GM21717 (cell line): ENCODE results near the gene EDA.

Experiments used
- ATAC-seq: cut with Tn5 transposase; IDR thresholded peaks from one replicate; pipeline ENCODE4 v1.9.1; 2021; ENCODE audit warnings: mild to moderate bottlenecking, moderate library complexity; ENCODE audit not compliant: unreplicated experiment

The EDA gene

GRCh38 chrX:69615779-69616456, at the start of gene EDA:
Gene EDA, plus strand, starts transcription at chrX:69616113.
- peak; percentile 60 for ATAC-seq

GRCh38 chrX:69568828-69569227, 47.1 kb upstream of the EDA start:
- no peak for ATAC-seq

- ATAC-seq = no peak
These were observed 18.5 kb upstream of the EDA start for GRCh38 chrX:69597399-69597798.

- no peak for ATAC-seq
These were observed 15.7 kb upstream of the EDA start for GRCh38 chrX:69600182-69600581.

GRCh38 chrX:69603566-69604194, 12.2 kb upstream of the EDA start:
- no peak for ATAC-seq

GRCh38 chrX:69605521-69605920, 10.4 kb upstream of the EDA start:
- no peak for ATAC-seq

- no peak for ATAC-seq
These were observed 8.3 kb upstream of the EDA start for GRCh38 chrX:69607616-69608015.

GRCh38 chrX:69613946-69614345, 2.0 kb upstream of the EDA start:
- no peak for ATAC-seq

- ATAC-seq = no peak
These were observed 1.0 kb upstream of the EDA start for GRCh38 chrX:69614886-69615285.

- no peak for ATAC-seq
These were observed 571 bp upstream of the EDA start for GRCh38 chrX:69615342-69615741.

GRCh38 chrX:69616457-69617203, 717 bp downstream of the EDA start:
- ATAC-seq = no peak

GRCh38 chrX:69618803-69619202, 2.9 kb downstream of the EDA start:
- no peak for ATAC-seq

- no peak for ATAC-seq
These were observed 10.2 kb downstream of the EDA start for GRCh38 chrX:69626129-69626528.

GRCh38 chrX:69627744-69628143, 11.8 kb downstream of the EDA start:
- no peak for ATAC-seq

GRCh38 chrX:69630147-69630546, 14.2 kb downstream of the EDA start:
- no peak for ATAC-seq

- no peak for ATAC-seq
These were observed 48.8 kb downstream of the EDA start for GRCh38 chrX:69664693-69665092.

GRCh38 chrX:69670001-69670555, 54.2 kb downstream of the EDA start:
- ATAC-seq = no peak

- no peak for ATAC-seq
These were observed 59.0 kb downstream of the EDA start for GRCh38 chrX:69674891-69675290.

- no peak for ATAC-seq
These were observed 89.9 kb downstream of the EDA start for GRCh38 chrX:69705818-69706217.

GRCh38 chrX:69718102-69718501, 102.2 kb downstream of the EDA start:
- no peak for ATAC-seq

- ATAC-seq = no peak
These were observed 108.4 kb downstream of the EDA start for GRCh38 chrX:69724307-69724706.

- ATAC-seq = no peak
These were observed 124.4 kb downstream of the EDA start for GRCh38 chrX:69740317-69740716.
